ENCODE measurements around the gene MARF1.
"Not testable (repeated sequence)": the region's sequence is repeated elsewhere in the genome, so short reads cannot be mapped to it uniquely, and the experiment has no call there.

GRCh38 chr16:15547072-15547767 lies 95.7 kb downstream of the MARF1 start:
- not testable (repeated sequence) for TF ChIP-seq CTCF (IDR thresholded peaks at IDR 0.05); REST (IDR thresholded peaks at IDR 0.05; ENCODE audit: insufficient read depth in 1 of 2, low read depth in 2 of 2, low read length in 1 of 2); TCF7L2 (IDR thresholded peaks at IDR 0.05; ENCODE audit: low read depth, low read length); SIN3A (IDR thresholded peaks at IDR 0.05; ENCODE audit: borderline replicate concordance, insufficient read depth, low read depth, low read length); POLR2AphosphoS5 (IDR thresholded peaks at IDR 0.05; ENCODE audit: low read depth, low read length)
